Fibroblast of the aortic adventitia (primary cell): ENCODE results near the gene CDK11B. TPM values are rescaled to one million over a fixed set of nuclear protein-coding genes. Genes with fewer than 3 reads are reported as not detected.
"Not testable (repeated sequence)": the region's sequence is repeated elsewhere in the genome, so short reads cannot be mapped to it uniquely, and the experiment has no call there.

Source experiments
- DNase-seq: peaks from one replicate; pipeline ENCODE4 v3.0.0-alpha.2; 2010; ENCODE audit warnings: low read depth
- H3K4me3 ChIP-seq: 2 replicates; pipeline ENCODE4 v1.5.1; 2011; ENCODE audit warnings: low read depth, mild to moderate bottlenecking, control low read depth, low read length, moderate library complexity
- total RNA-seq: library from RNA; depleted of rRNA; stranded (reverse); fragments of >200 nt; gene quantifications from 2 replicates; pipeline ENCODE4 v1.2.3, GENCODE V29; 2012; ENCODE audit warnings: low replicate concordance
- TF ChIP-seq, protein P1 (sequence below): IDR thresholded peaks from 2 replicates; pipeline ENCODE4 v1.5.1; 2011; ENCODE audit warnings: mild to moderate bottlenecking, low read length, control low read depth, inconsistent platforms; ENCODE audit not compliant: insufficient read depth

Gene CDK11B
- total RNA-seq, 1 donor, result 10.5 TPM

DNA sequence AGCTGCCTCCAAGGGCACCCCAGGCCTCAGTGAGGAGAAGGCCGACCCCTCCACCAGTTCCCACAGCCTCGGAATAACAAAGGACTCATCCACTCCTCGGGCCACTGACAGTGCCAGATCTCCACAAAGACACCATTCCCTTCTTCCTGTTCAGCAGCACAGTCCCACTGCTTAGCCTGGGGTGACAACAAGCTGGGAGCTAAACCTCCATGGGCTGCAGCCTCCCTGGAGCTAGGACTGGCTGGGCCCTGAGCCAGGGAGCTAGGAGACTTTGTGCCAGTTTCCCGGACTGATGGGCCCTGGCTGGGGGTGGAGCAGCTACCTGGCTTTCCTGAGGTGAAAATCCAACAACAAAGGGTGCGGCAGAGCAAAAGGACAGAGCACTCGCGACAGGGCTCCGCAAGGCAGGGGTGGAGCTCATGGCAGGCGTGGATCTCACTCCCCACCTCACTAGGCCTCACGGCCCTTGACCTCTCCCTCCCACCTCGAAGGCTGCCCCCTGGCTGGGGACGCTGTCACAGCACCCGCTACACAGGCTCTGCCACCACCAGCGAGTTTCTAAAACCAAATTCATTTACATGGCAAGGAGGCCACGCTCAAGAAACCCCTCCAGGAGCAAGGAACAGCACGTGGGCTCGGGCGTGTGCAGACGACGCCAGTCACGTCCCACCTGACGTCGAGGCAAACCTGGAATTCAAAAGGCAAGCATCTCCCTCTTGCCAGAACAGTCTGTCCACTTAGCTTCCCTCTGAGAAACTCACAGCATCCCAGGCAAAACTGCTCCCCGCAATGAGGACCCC lies 20.0 kb upstream of the CDK11B start:
- DNase-seq, result no peak
- H3K4me3 ChIP-seq, result no peak overlapping the region
- TF ChIP-seq, protein P1, sequence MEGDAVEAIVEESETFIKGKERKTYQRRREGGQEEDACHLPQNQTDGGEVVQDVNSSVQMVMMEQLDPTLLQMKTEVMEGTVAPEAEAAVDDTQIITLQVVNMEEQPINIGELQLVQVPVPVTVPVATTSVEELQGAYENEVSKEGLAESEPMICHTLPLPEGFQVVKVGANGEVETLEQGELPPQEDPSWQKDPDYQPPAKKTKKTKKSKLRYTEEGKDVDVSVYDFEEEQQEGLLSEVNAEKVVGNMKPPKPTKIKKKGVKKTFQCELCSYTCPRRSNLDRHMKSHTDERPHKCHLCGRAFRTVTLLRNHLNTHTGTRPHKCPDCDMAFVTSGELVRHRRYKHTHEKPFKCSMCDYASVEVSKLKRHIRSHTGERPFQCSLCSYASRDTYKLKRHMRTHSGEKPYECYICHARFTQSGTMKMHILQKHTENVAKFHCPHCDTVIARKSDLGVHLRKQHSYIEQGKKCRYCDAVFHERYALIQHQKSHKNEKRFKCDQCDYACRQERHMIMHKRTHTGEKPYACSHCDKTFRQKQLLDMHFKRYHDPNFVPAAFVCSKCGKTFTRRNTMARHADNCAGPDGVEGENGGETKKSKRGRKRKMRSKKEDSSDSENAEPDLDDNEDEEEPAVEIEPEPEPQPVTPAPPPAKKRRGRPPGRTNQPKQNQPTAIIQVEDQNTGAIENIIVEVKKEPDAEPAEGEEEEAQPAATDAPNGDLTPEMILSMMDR, result peak; percentile 32

DNA sequence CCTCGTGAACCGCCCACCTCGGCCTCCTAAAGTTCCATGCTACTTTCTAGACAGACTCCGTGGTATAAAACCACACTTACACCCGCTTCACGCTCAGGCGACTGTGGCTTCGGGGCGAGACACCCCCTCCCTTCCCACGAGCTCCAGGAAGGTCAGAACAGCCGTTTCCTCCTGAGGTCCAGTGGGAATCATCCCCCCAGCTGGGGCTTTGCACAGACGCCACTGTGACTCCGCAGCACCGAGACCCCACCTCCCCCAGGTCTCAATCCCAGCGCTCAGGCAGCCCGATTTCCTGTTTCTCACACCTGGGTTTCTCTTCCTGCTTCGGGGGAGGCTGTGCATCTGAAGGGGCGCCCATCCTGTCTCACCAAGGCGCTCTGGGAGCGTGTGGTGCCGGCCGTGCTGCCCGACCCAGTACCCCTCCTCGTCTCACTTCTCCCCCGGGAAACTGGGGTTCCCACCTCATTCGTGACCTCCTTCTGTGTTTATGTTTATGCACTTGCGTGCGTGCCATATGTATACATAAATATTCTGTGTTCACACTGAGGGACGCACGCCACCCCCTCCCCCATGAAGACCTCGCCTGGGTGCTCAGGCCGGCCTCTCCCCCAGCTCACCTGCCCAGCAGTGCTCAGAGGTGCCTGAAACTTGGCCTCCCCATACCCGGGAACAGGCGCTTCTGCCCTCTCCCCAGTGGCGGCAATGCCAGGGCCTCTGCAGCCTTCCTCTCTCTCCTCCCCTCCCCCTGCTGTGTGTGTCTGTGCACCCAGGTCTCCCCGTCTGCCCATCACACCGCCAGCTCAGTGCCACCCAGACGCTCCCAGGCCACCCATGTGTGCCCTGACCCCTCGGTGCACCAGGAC lies 19.1 kb upstream of the CDK11B start:
- TF ChIP-seq, protein P1, result no peak
- no peak overlapping the region for H3K4me3 ChIP-seq
- no peak for DNase-seq

DNA sequence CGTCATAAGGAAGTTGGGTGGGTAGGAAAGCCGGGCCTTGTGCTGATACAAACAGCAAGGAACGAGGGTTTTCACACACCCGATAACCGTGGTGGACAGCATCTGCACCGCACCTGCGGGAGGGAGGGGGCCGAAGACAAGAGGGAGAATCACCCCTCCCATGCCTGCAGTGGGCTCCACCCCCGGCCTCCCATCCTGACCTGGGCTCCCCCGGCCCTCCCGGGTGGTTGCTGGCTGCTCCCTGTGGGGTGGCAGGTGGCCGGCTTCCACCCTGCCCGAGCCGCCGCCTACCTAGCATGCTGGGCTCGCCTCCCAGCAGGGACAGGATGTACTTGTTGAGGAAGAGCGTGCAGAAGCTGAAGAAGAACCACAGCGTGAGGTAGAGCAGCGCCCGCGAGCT lies 17.3 kb upstream of the CDK11B start:
- not testable (repeated sequence) for H3K4me3 ChIP-seq, DNase-seq

DNA sequence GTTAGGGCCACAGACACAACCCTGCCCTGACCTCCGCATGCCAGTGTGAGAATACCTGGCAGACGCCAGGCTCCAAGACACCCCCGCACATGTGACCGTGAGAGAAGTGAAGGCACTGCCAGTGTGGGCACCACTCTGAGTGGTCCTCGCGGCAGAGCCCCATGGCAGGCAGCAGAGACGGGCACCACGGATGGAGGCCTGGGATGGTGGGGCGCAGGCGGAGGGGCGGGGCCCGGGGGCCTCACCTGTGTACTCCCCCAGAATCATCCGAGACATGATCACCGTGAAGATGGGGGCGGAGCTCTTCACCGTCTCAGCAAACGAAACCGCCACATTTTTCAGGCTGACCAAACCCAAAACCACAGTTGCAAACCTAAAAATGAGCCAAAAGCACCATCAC lies 16.4 kb upstream of the CDK11B start:
- H3K4me3 ChIP-seq, DNase-seq: not testable (repeated sequence)

DNA sequence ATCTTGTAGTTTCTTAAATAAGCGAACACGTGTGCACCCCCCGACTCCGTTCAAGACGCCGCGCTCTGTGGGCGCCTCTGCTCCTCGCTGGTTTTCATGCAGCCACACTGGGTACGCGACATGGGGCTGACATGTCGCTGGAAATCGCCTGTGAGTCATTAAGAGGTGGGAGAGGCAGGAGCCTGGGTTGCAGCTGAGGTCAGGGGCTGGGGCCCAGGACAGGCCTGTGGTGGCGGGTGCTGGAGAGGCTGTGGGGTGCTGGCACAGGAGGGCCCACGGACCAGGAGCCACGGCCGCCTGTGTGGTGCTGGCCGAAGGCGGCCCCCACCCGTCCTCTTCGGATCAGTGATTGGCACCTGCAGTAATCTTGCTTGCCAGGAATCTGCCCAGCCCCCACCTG lies 16.0 kb upstream of the CDK11B start:
- H3K4me3 ChIP-seq, result not testable (repeated sequence)

DNA sequence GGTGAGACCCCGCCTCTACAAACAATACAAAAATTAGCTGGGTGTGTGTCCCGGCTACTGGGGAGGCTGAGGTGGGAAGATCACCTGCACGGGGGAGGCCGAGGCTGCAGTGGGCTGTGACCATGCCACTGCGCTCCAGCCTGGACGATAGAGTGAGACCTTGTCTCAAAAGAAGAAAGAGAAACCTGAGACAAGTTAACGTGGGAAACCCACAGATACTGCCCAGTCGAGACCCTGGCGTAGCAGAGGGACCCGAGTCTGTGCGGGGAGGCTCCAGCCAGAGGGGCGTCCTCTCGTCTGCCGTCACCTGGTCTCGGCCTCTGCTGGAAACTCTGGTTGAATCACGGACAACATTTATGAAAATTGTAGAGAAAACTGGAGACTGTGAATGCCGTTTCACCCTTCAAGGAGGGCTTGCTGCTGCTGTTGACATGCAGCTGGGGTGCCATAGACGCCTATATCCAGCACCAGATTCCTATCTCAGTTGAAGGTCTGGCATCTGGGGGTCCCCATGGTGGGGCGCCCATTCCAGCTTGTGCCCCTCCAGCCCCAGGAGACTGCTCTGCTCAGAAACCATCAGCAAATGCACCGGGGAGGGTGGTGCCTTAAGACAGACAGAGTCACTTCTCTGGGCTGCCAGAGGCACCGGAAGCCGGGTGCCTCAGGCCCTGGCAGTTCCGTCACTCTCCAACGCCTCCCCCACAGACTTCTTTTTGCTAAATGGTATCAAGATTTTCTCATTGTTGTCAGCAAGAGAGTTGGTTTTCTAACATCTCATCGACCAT lies 13.6 kb upstream of the CDK11B start:
- DNase-seq, result no peak
- no peak overlapping the region for H3K4me3 ChIP-seq
- TF ChIP-seq, protein P1, result no peak

More for the DNA sequence above, 16.0 kb upstream of the CDK11B start:
- DNase-seq, result not testable (repeated sequence)

DNA sequence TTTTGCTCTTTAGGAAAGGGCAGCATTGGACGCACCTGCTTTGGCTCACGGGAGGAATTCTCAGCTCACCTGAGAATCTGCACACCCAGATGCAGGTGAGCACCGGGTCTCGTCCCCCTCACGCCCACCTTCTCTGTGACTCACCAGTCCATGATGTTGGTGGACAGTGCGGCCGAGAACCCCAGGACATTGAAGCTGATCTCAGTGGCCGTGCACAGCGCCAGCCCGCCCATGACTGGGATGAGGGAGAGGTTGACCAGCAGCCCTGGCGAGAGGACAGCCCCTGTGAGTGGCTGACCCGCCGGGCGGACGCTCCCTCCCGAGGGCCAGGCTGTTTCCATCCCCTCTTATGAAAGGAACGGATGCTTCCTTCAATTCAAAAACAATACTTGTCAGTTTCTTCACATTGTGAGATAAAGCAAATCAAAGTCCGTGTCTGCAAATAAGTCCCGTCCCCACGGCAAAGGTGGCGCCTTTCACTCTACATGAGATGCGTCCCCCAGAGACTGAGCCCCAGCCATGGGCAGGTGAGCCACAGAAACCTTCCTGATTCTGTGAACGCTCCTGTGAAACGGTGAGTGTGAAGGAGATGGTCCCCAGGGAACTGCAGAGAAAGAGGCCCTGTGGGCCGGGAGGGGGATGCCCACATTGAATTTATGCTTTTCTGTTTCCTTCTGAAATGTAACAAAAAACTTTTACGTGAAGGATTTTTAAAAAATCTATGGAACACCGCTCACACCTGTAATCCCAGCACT lies 12.7 kb upstream of the CDK11B start:
- no peak for DNase-seq
- no peak overlapping the region for H3K4me3 ChIP-seq
- TF ChIP-seq, protein P1, result no peak
